AG10803 (cell line): Measurements from ENCODE around the gene COL24A1.
"Not testable (repeated sequence)": the region's sequence is repeated elsewhere in the genome, so short reads cannot be mapped to it uniquely, and the experiment has no call there.

Source experiments
- DNase-seq: peaks from one replicate; pipeline ENCODE4 v3.0.0; 2010; ENCODE audit warnings: low read depth
- H3K4me3 ChIP-seq: 2 replicates; pipeline ENCODE4 v1.5.1; 2011; ENCODE audit warnings: mild to moderate bottlenecking, low read length, control low read depth
- CTCF ChIP-seq: conservative IDR thresholded peaks from 2 replicates; pipeline ENCODE4 v1.5.1; 2011; ENCODE audit warnings: mild to moderate bottlenecking, low read length, control low read depth, inconsistent platforms

COL24A1 gene

GRCh38 chr1:86140281-86140880, 16.2 kb downstream of the COL24A1 start:
- H3K4me3 ChIP-seq = no peak overlapping the region
- no peak for TF ChIP-seq CTCF
- no peak for DNase-seq

- no peak overlapping the region for H3K4me3 ChIP-seq
- DNase-seq = no peak
- no peak for TF ChIP-seq CTCF
Measured at GRCh38 chr1:86138746-86139145, 17.8 kb downstream of the COL24A1 start.

GRCh38 chr1:86137436-86137835, 19.1 kb downstream of the COL24A1 start:
- peak; percentile 86 for DNase-seq
- no peak for TF ChIP-seq CTCF

GRCh38 chr1:86119214-86119764, 37.3 kb downstream of the COL24A1 start:
- TF ChIP-seq CTCF = no peak
- no peak overlapping the region for H3K4me3 ChIP-seq
- no peak for DNase-seq

More at GRCh38 chr1:86137436-86137835, 19.1 kb downstream of the COL24A1 start:
- H3K4me3 ChIP-seq = no peak overlapping the region

- DNase-seq = no peak
- no peak for TF ChIP-seq CTCF
- no peak overlapping the region for H3K4me3 ChIP-seq
Measured at GRCh38 chr1:86114816-86115400, 41.7 kb downstream of the COL24A1 start.

- TF ChIP-seq CTCF = no peak
- DNase-seq = no peak
- no peak overlapping the region for H3K4me3 ChIP-seq
Measured at GRCh38 chr1:86114236-86114635, 42.3 kb downstream of the COL24A1 start.

GRCh38 chr1:86111590-86111989, 45.0 kb downstream of the COL24A1 start:
- H3K4me3 ChIP-seq, DNase-seq: not testable (repeated sequence)
